GM12878 (cell line): ENCODE results near the gene EFHD1. TPM values are rescaled to one million over a fixed set of nuclear protein-coding genes. Genes with fewer than 3 reads are reported as not detected.
"Not testable (repeated sequence)": the region's sequence is repeated elsewhere in the genome, so short reads cannot be mapped to it uniquely, and the experiment has no call there.

Experiments
- ATAC-seq: fragments of 200-7000 bp; cut with Tn5 transposase; 3 replicates; pipeline ENCODE4 v1.9.1; 2020; ENCODE audit warnings: mild to moderate bottlenecking, moderate library complexity
- BruUV-seq: library from RNA; stranded (reverse); fragments of 400-500 nt; replicated peaks from 2 replicates; lab custom pipeline; 2021; lab: Mats Ljungman, UMichigan
- CTCF ChIA-PET: fragments of 300-600 bp; sonication (Branson Sonifier 250); formaldehyde crosslinking; extraction: SDS; loops from one replicate; lab custom pipeline; 2021; ENCODE audit warnings: inconsistent platforms; lab: Yijun Ruan, JAX
- POLR2A ChIA-PET: fragments of 350-600 bp; formaldehyde crosslinking; extraction: SDS; loops from one replicate; lab custom pipeline; 2021; ENCODE audit warnings: inconsistent platforms; lab: Charles Lee
- RAD21 ChIA-PET: fragments of 300-600 bp; sonication (Branson Sonifier 250); formaldehyde crosslinking; loops from one replicate; lab custom pipeline; 2023; ENCODE audit warnings: antibody characterized with exemption; ENCODE audit not compliant: unreplicated experiment; lab: Charles Lee
- SMC1A ChIA-PET: fragments of 300-600 bp; sonication (Branson Sonifier 250); formaldehyde crosslinking; loops from one replicate; lab custom pipeline; 2023; ENCODE audit not compliant: unreplicated experiment, uncharacterized antibody; lab: Charles Lee
- DNase-seq: peaks from one replicate; pipeline ENCODE4 v3.0.0-alpha.2; 2011; ENCODE audit warnings: low read depth, low spot score
- FAIRE-seq: peaks from 3 replicates; lab custom pipeline; 2011; peaks lifted over from hg19 to GRCh38; lab: Jason Lieb, UNC
- H2AFZ ChIP-seq: 2 replicates; pipeline ENCODE4 v1.6.0; 2011; ENCODE audit warnings: low read depth, low read length, control low read depth; ENCODE audit not compliant: control insufficient read depth
- H3K27ac ChIP-seq: 2 replicates; pipeline ENCODE4 v1.5.1; 2011; ENCODE audit warnings: control low read depth; ENCODE audit not compliant: control insufficient read depth, insufficient read depth
- H3K27me3 ChIP-seq, 2 experiments: replicated peaks in 1 of 2; 2 replicates each; pipeline versions ENCODE4 v1.6.0 to v1.6.1; 2011; ENCODE audit warnings: low read length in 1 of 2; ENCODE audit not compliant: control insufficient read depth in 2 of 2, insufficient read depth in 2 of 2
- H3K36me3 ChIP-seq, 2 experiments: 2 replicates each; pipeline ENCODE4 v1.5.1; 2011; ENCODE audit warnings: low read length in 1 of 2; ENCODE audit not compliant: control insufficient read depth in 2 of 2, insufficient read depth in 2 of 2
- H3K4me1 ChIP-seq: 2 replicates; pipeline ENCODE4 v1.6.1; 2011; ENCODE audit warnings: mild to moderate bottlenecking, low read length, moderate library complexity, mixed read lengths; ENCODE audit not compliant: control insufficient read depth, insufficient read depth
- H3K4me2 ChIP-seq: 2 replicates; pipeline ENCODE4 v1.6.0; 2011; ENCODE audit warnings: control low read depth; ENCODE audit not compliant: control insufficient read depth, insufficient read depth
- H3K4me3 ChIP-seq: fragments of 200-600 bp; sonication (generic); 2 replicates; pipeline ENCODE4 v1.5.1; 2016
- H3K79me2 ChIP-seq: 2 replicates; pipeline ENCODE4 v1.6.0; 2011; ENCODE audit warnings: low read length; ENCODE audit not compliant: control insufficient read depth, insufficient read depth
- H3K9ac ChIP-seq: 2 replicates; pipeline ENCODE4 v1.8.0; 2011; ENCODE audit warnings: low read length, control low read depth, mixed read lengths; ENCODE audit not compliant: control insufficient read depth, insufficient read depth
- H3K9me3 ChIP-seq: replicated peaks from 3 replicates; pipeline ENCODE4 v1.5.1; 2011; ENCODE audit warnings: mild to moderate bottlenecking, low read length; ENCODE audit not compliant: control insufficient read depth, insufficient read depth
- H4K20me1 ChIP-seq: 2 replicates; pipeline ENCODE4 v1.6.0; 2011; ENCODE audit not compliant: control insufficient read depth, insufficient read depth
- CTCF ChIP-seq, 3 experiments: IDR thresholded peaks in 2 of 3; conservative IDR thresholded peaks in 1 of 3; 2 replicates each; pipeline ENCODE4 v1.5.1; 2011; ENCODE audit warnings: low read depth in 3 of 3, low read length in 3 of 3, mild to moderate bottlenecking in 3 of 3, control low read depth in 2 of 3, moderate library complexity in 2 of 3, inconsistent platforms in 1 of 3, mixed read lengths in 1 of 3; ENCODE audit not compliant: control insufficient read depth in 2 of 3, insufficient read depth in 1 of 3; ENCODE audit errors: extremely low read depth in 1 of 3
- EZH2 ChIP-seq: IDR thresholded peaks from 2 replicates; pipeline ENCODE4 v1.6.1; 2012; ENCODE audit warnings: low read depth, mild to moderate bottlenecking, control low read depth, inconsistent platforms, low read length, borderline replicate concordance; ENCODE audit not compliant: control insufficient read depth
- IRF4 ChIP-seq: IDR thresholded peaks from 2 replicates; pipeline ENCODE4 v1.6.1; 2011; ENCODE audit warnings: low read depth, low read length
- WGBS: methylation state at CpG from one replicate; pipeline ENCODE4 v1.1.6; 2016; ENCODE audit warnings: low lambda C conversion rate; ENCODE audit not compliant: insufficient replicate concordance, insufficient coverage; ENCODE audit errors: missing lambda C conversion rate; 5-methylcytosine and 5-hydroxymethylcytosine counted together
- in situ Hi-C: fragments of 300-500 bp; cut with MboI; formaldehyde crosslinking; loops from 9 replicates; pipeline ENCODE4 v1.14.3; 2018; ENCODE audit warnings: mixed read lengths
- intact Hi-C: fragments of 100-400 bp; cut with micrococcal nuclease; formaldehyde crosslinking; loops from one replicate; pipeline ENCODE4 v1.14.2; 2022; ENCODE audit not compliant: unreplicated experiment
- polyA plus RNA-seq, 11 experiments: library from polyadenylated mRNA; depleted of rRNA in 4 of 11; unstranded in 6 of 11; stranded (reverse) in 5 of 11; fragments of >200 nt; fragmentation: Nextera tagmentation in 4 of 11; fragmentation: Illumina TruSeq in 1 of 11; extraction: Ambion mirVana in 4 of 11; extraction: Trizol in 1 of 11; gene quantifications; 1 replicate in 1 of 11; 2 replicates in 10 of 11; pipeline versions ENCODE4 v1.2.1 to v1.2.3, GENCODE V29; 2011 to 2016; ENCODE audit warnings: inconsistent platforms in 2 of 11, missing spikeins in 2 of 11, low read depth in 1 of 11
- total RNA-seq, 4 experiments: library from RNA; depleted of rRNA in 3 of 4; stranded (reverse); fragments of >200 nt in 3 of 4; fragmentation: Illumina TruSeq in 1 of 4; extraction: Trizol in 1 of 4; gene quantifications; 2 replicates each; pipeline versions ENCODE4 v1.2.1 to v1.2.3, GENCODE V29; 2013 to 2021

Gene EFHD1
- total and polyA plus RNA-seq, 10 of the 15 experiments (the other 5 are each of a cell fraction or from before 2014, with no cell fraction given): 0.07 TPM; not detected in 9

- TF ChIP-seq CTCF (IDR thresholded peaks at IDR 0.05 in 2 of 3, conservative IDR thresholded peaks at IDR 0.05 in 1 of 3; ENCODE audit: control insufficient read depth in 2 of 3, extremely low read depth in 1 of 3, insufficient read depth in 1 of 3, low read depth in 3 of 3, low read length in 3 of 3) (no peak), IRF4 (no peak), EZH2 (no peak)
- TF ChIP-seq, all 136 proteins: peak for 0
Measured at GRCh38 chr2:232689152-232689910, 55.9 kb downstream of the EFHD1 start (continued).

GRCh38 chr2:232691117-232691516, 57.7 kb downstream of the EFHD1 start:
- RAD21 ChIA-PET, H3K4me2 ChIP-seq, intact Hi-C loops, H4K20me1 ChIP-seq, H3K4me3 ChIP-seq, ATAC-seq, H3K27me3 ChIP-seq, CTCF ChIA-PET, in situ Hi-C loops, FAIRE-seq, H3K36me3 ChIP-seq, BruUV-seq, H3K4me1 ChIP-seq, H3K79me2 ChIP-seq, POLR2A ChIA-PET, H3K27ac ChIP-seq, H2AFZ ChIP-seq, DNase-seq, H3K9me3 ChIP-seq, H3K9ac ChIP-seq: not testable (repeated sequence)
- 80% methylated on average over 13 of the region's 13 CpGs for WGBS
- SMC1A ChIA-PET: interaction anchor here (1.0 kb wide), 1 partner anchor 14 kb away, joined by 3 read pairs; no protein-coding TSS in a partner anchor
